ENCODE measurements around the gene UCK2. TPM values are rescaled to one million over a fixed set of nuclear protein-coding genes. Genes with fewer than 3 reads are reported as not detected.

The UCK2 gene
- total RNA-seq, 6 experiments from 2014 or later: 42.5 to 60.0 (median 52.1) TPM

- DNase-seq: peak; percentile 30
- Mint-ChIP-seq H3K4me3 (peak overlapping the region; percentile 70), H3K4me1 (ENCODE audit: low read depth) (peaks cover 58% of the 10 kb centered on the region), H3K9me3 (no peaks in the 10 kb centered on the region), H3K36me3 (ENCODE audit: low read depth) (peaks cover 10% of the 10 kb centered on the region; the same call in 1 of the 2 replicates), H3K27ac (peak overlapping the region; percentile 84), H3K27me3 (ENCODE audit: insufficient read depth) (0 out of 2 replicates have a peak, but pooled peaks cover 2% of the 10 kb centered on the region)
- no peak for TF ChIP-seq CTCF (IDR thresholded peaks at IDR 0.05)
These were observed 15.3 kb downstream of the UCK2 start for GRCh38 chr1:165842671-165843129.

- no peak for TF ChIP-seq CTCF (IDR thresholded peaks at IDR 0.05)
- DNase-seq: peak; percentile 16
- no peaks in the 10 kb centered on the region for H3K9me3 Mint-ChIP-seq
- peaks cover 4% of the 10 kb centered on the region; the same call in 1 of the 2 replicates for H3K36me3 Mint-ChIP-seq (ENCODE audit: low read depth)
- peak overlapping the region; percentile 84 for H3K27ac Mint-ChIP-seq
- H3K4me3 Mint-ChIP-seq: peak overlapping the region; percentile 70; the same call in 1 of the 2 replicates
- 0 out of 2 replicates have a peak, but pooled peaks cover 2% of the 10 kb centered on the region for H3K27me3 Mint-ChIP-seq (ENCODE audit: insufficient read depth)
- H3K4me1 Mint-ChIP-seq (ENCODE audit: low read depth): peaks cover 57% of the 10 kb centered on the region
These were observed 15.9 kb downstream of the UCK2 start for GRCh38 chr1:165843304-165843703.

- H3K9me3 Mint-ChIP-seq: no peaks in the 10 kb centered on the region
- no peak for TF ChIP-seq CTCF (IDR thresholded peaks at IDR 0.05)
- 0 out of 2 replicates have a peak, but pooled peaks cover 2% of the 10 kb centered on the region for H3K27me3 Mint-ChIP-seq (ENCODE audit: insufficient read depth)
- peaks cover 57% of the 10 kb centered on the region for H3K4me1 Mint-ChIP-seq (ENCODE audit: low read depth)
- no peak overlapping the region for H3K27ac Mint-ChIP-seq
- peaks cover 11% of the 10 kb centered on the region for H3K36me3 Mint-ChIP-seq (ENCODE audit: low read depth)
- no peak for DNase-seq
- H3K4me3 Mint-ChIP-seq: no peak overlapping the region
These were observed 16.8 kb downstream of the UCK2 start for GRCh38 chr1:165844114-165844798.

GRCh38 chr1:165844933-165845332 is 17.5 kb downstream of the UCK2 start:
- H3K27ac Mint-ChIP-seq: no peak overlapping the region
- H3K27me3 Mint-ChIP-seq (ENCODE audit: insufficient read depth): 0 out of 2 replicates have a peak, but pooled peaks cover 2% of the 10 kb centered on the region
- H3K9me3 Mint-ChIP-seq: no peaks in the 10 kb centered on the region
- no peak for DNase-seq
- peaks cover 12% of the 10 kb centered on the region for H3K36me3 Mint-ChIP-seq (ENCODE audit: low read depth)
- H3K4me1 Mint-ChIP-seq (ENCODE audit: low read depth): peaks cover 59% of the 10 kb centered on the region
- H3K4me3 Mint-ChIP-seq: no peak overlapping the region
- no peak for TF ChIP-seq CTCF (IDR thresholded peaks at IDR 0.05)

GRCh38 chr1:165845569-165845968 is 18.2 kb downstream of the UCK2 start:
- Mint-ChIP-seq H3K4me3 (no peak overlapping the region), H3K4me1 (ENCODE audit: low read depth) (peaks cover 59% of the 10 kb centered on the region), H3K9me3 (no peaks in the 10 kb centered on the region), H3K27ac (no peak overlapping the region), H3K36me3 (ENCODE audit: low read depth) (peaks cover 12% of the 10 kb centered on the region), H3K27me3 (ENCODE audit: insufficient read depth) (0 out of 2 replicates have a peak, but pooled peaks cover 2% of the 10 kb centered on the region)
- no peak for TF ChIP-seq CTCF (IDR thresholded peaks at IDR 0.05)
- DNase-seq: no peak

Data from HFFc6 (cell line).